GM20000 (cell line): ENCODE measurements around the gene FSCN2.

Source experiments
- DNase-seq: peaks from one replicate; pipeline ENCODE4 v3.0.0; 2012; ENCODE audit warnings: low spot score
- TF ChIP-seq, protein P1 (sequence below): IDR thresholded peaks from 2 replicates; pipeline ENCODE4 v1.5.1; 2012; ENCODE audit warnings: mild to moderate bottlenecking, control low read depth; ENCODE audit errors: extremely low read depth, missing control alignments

FSCN2 gene

DNA sequence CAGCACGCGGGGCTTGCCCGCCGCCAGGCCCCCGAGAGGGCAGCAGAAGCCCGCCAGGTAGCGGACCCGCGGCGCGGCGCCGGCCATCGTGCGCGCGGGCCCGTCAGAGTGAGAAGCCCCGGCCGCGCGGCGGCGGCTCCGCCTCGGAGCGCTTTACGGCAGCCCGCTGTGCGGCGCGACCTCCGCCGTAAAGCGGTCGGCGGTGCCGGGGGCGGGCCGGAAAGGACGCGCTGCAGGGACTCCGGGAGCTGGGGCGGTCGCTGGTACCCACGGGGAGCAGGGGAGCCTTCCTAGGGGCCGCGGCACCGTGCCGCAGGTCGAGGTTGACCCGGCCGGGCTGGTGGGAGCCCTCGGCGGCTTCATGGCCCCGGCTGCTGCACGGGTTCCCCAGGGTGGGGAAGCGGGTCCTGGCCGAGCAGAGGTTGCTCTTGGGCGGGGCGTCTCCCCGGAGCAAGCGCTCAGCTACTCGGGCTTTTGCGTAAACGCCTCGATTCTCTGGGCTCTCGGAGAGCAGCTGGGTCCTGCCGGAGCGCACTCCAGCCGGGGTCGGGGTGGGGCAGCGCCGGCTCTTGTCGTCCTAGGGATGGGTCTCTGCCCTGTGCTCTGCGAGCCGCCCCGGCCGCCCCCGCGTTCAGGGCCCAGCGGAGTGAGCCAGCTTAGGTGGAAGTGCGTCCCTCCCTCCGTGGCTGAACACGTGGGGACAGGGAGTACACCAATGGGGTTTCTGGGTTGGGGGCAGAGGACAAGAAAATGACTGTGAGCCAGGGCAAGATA lies 24.3 kb downstream of the FSCN2 start, which contains the start of gene FAAP100:
TSS of gene FAAP100 (minus strand) at position 110 of the 774 bp plus-strand sequence. CDS start at position 87, 23 bp downstream.
- TF ChIP-seq, protein P1, sequence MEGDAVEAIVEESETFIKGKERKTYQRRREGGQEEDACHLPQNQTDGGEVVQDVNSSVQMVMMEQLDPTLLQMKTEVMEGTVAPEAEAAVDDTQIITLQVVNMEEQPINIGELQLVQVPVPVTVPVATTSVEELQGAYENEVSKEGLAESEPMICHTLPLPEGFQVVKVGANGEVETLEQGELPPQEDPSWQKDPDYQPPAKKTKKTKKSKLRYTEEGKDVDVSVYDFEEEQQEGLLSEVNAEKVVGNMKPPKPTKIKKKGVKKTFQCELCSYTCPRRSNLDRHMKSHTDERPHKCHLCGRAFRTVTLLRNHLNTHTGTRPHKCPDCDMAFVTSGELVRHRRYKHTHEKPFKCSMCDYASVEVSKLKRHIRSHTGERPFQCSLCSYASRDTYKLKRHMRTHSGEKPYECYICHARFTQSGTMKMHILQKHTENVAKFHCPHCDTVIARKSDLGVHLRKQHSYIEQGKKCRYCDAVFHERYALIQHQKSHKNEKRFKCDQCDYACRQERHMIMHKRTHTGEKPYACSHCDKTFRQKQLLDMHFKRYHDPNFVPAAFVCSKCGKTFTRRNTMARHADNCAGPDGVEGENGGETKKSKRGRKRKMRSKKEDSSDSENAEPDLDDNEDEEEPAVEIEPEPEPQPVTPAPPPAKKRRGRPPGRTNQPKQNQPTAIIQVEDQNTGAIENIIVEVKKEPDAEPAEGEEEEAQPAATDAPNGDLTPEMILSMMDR: no peak
- DNase-seq: peak; percentile 98

DNA sequence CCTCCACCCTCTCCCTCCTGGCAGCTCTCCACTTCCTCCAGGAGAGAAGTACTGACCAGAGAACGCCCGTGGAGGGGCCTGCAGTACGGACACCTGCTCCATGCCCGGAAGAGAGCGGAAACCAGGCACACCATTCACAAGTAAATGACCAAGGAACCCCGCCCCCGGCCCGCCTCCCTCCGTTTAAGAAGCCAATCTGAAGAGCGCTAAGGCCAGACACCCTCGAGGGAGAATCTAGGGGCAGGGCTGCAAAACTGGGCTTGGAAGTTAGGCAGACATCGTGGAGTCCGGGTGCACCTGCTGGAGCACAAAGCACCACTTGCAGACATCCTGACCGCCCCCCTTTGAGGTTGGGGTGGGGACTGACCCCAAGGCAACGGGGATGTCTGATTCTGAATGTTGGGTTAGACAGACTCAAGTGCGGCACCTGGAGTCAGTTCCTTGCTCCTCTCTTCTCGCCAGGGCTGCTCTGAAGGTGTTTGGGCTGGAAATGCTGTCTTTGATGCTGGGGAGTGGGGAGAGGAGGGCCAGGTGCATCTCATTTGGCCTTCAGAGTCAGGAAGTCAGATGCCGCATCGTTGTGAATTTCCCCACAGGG lies 24.9 kb downstream of the FSCN2 start:
- TF ChIP-seq, protein P1: no peak
- DNase-seq: peak; percentile 91

DNA sequence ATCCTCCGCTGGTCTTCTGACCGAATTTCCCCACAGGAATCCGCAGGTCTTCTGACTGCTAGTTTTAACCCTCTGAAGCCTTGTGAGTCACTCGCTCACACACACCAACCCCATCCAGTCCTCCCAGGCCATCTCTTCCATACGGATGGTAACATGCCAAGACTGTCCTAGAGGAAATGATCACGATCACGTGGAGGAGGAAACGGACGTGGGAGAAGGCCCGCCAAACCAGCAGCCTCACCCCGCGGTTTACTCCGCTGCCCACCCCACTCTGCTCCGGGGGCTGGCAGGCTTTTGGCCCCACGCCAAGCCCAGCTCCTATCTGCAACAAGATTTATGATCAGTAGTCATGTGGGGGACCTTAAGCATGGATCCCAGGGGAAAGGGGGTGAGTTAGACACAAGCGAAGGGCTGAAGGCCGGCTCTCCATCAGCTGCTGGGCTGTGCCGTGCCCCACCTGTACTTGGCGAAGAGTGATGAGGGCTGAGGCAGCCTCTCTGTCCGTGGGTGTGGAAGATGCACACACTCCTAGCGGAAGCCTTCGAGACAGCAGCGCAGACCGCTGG lies 25.5 kb downstream of the FSCN2 start:
- TF ChIP-seq, protein P1: no peak
- no peak for DNase-seq

DNA sequence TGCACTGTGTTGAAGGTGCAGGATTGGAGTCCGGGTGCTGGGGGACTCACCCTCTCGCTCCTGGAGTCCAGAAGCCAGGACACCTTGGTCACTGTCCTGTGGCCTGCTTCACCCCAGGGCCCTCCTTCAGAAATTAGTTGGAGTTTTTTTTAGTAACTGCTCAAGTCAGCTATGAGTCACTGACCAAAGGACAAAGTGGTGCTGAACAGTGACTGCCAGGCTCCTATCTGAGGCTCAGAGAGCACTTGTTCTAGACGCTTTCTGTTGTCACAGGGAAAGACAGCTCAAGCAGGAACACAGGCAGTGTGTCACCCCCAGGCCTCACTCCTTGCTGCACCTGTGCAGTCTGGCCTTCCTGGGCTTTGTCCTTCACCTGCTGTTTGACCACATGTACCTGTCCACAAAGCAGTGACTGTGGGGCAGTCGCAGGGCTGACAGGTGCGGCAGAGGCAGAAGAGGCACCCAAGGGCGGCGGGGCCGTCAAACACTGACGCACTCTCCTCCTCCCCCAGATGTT lies 28.1 kb downstream of the FSCN2 start:
- no peak for DNase-seq
- TF ChIP-seq, protein P1: no peak

DNA sequence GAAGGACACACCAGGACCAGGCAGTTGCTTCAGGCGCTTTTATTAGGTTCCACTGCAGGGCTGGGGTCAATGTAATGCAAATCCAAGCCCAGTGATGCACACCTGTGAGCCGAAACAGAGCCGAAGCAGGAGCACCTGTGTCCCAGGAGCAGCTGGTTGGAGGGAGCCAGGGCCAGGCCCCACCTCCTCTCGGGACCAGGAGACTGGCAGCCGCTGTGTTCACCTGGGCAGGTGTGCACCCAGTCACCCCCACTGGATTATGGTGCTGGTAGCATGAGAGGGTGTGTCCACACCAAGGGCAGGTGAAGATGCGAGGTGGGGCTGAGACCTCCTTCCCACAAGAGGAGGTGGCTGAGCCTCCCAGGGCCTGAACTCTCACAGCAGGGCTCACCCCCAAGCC lies 28.7 kb downstream of the FSCN2 start:
- TF ChIP-seq, protein P1: no peak
- no peak for DNase-seq

DNA sequence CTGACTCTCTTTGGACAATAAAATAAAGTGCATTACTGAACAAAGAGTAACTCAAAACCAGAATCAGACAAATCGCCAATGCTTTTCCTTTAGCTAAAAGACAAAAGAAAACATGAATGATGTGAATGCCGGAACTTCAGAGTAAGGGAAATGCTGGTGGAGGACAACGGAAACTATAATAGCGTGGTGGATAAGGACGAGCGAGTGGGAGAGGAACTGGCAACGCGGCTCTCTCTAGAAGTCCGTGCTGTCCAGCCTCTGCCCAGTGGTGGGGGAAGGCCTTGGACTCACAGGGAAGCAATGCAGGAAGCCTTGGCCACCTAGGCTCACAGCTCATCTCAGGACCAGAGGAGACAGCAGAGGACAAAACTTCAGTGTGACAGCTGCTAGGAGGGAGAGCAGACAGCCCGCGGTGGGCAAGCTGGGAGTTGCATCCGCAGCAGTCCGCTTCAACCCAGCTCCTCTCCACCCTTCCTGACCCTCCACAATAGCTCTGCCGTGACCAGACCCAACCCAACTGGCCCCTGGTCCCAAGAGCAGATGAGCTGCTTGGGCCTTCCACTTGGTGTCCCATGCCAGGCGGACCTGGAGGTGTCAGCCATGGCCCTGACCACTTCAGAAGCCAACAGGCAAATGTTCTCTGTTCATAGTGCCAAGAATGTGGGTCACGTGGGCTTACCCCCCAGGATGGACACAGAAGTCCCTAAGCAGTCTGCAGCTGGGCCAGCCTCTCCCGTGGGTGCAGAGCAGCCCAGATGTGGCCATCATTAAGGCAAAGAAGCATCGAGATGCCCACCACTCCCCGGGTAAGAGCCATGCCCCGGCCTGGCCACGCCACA lies 29.3 kb downstream of the FSCN2 start:
- DNase-seq: no peak

More for the DNA sequence above, 29.3 kb downstream of the FSCN2 start:
- TF ChIP-seq, protein P1: no peak
